ENCODE data around the gene CTRB1.

CTRB1 gene

GRCh38 chr16:75218256-75219076, at the start of gene CTRB1:
TSS of gene CTRB1 (plus strand) at chr16:75218988. CDS start at chr16:75219008, 20 bp downstream.
- DNase-seq, result no peak

GRCh38 chr16:75169899-75170405, 48.8 kb upstream of the CTRB1 start:
- no peak for DNase-seq

GRCh38 chr16:75172578-75172977, 46.2 kb upstream of the CTRB1 start:
- DNase-seq, result no peak

- DNase-seq, result no peak
These were observed 43.7 kb upstream of the CTRB1 start for GRCh38 chr16:75175074-75175473.

- no peak for DNase-seq
These were observed 41.9 kb upstream of the CTRB1 start for GRCh38 chr16:75176926-75177325.

GRCh38 chr16:75179208-75179607, 39.6 kb upstream of the CTRB1 start:
- no peak for DNase-seq

GRCh38 chr16:75181630-75182029, 37.2 kb upstream of the CTRB1 start:
- DNase-seq, result no peak

GRCh38 chr16:75188832-75189477, 29.8 kb upstream of the CTRB1 start:
- no peak for DNase-seq

- DNase-seq, result no peak
These were observed 29.0 kb upstream of the CTRB1 start for GRCh38 chr16:75189638-75190245.

- no peak for DNase-seq
These were observed 26.1 kb upstream of the CTRB1 start for GRCh38 chr16:75192606-75193264.

GRCh38 chr16:75193265-75193650, 25.5 kb upstream of the CTRB1 start:
- DNase-seq, result no peak

- no peak for DNase-seq
These were observed 24.9 kb upstream of the CTRB1 start for GRCh38 chr16:75193730-75194444.

- no peak for DNase-seq
These were observed 22.7 kb upstream of the CTRB1 start for GRCh38 chr16:75195811-75196790.

- DNase-seq, result no peak
These were observed 22.0 kb upstream of the CTRB1 start for GRCh38 chr16:75196836-75197235.

GRCh38 chr16:75197522-75198134, 21.2 kb upstream of the CTRB1 start:
- DNase-seq, result no peak

GRCh38 chr16:75198135-75198600, 20.6 kb upstream of the CTRB1 start:
- DNase-seq, result no peak

- no peak for DNase-seq
These were observed 16.7 kb upstream of the CTRB1 start for GRCh38 chr16:75202069-75202590.

GRCh38 chr16:75203096-75203495, 15.7 kb upstream of the CTRB1 start:
- no peak for DNase-seq

GRCh38 chr16:75203667-75204409, 14.9 kb upstream of the CTRB1 start:
- no peak for DNase-seq

GRCh38 chr16:75204410-75204758, 14.4 kb upstream of the CTRB1 start:
- no peak for DNase-seq
